ENCODE results near the gene PLA2G15.

- TF ChIP-seq CTCF (IDR thresholded peaks at IDR 0.05) (no peak), EZH2 (IDR thresholded peaks at IDR 0.05; ENCODE audit: borderline replicate concordance, insufficient read depth, low read depth, low read length, poor library complexity, severe bottlenecking) (no peak)
Observed at GRCh38 chr16:68247400-68247799, 2.2 kb downstream of the PLA2G15 start.

Measured in B cell (primary cell).